ENCODE results near the gene EPB41. TPM values are rescaled to one million over a fixed set of nuclear protein-coding genes. Genes with fewer than 3 reads are reported as not detected.

EPB41 gene
- total and polyA plus RNA-seq, 2 of the 4 experiments (the other 2 are of a cell fraction), result 4.6 to 10.0 TPM

GRCh38 chr1:29152046-29152805 lies 237.9 kb downstream of the EPB41 start:
- peaks cover 7% of the 10 kb centered on the region for H3K9me1 ChIP-seq (ENCODE audit: insufficient read depth, low read length)
- no peak overlapping the region for H2AK9ac ChIP-seq (replicated peaks; ENCODE audit: low read depth, low read length, poor library complexity)
- H3K9ac ChIP-seq (ENCODE audit: low read depth, low read length), result no peak overlapping the region
- no peak overlapping the region for H3K4ac ChIP-seq (ENCODE audit: low read depth, low read length)
- no peak overlapping the region for H2BK15ac ChIP-seq (ENCODE audit: low read depth, low read length)
- peaks cover 75% of the 10 kb centered on the region for H3K36me3 ChIP-seq (ENCODE audit: control insufficient read depth, insufficient read depth, low read length)
- no peak overlapping the region for H2BK120ac ChIP-seq (ENCODE audit: low read depth, low read length)
- H3K9me3 ChIP-seq (ENCODE audit: control insufficient read depth, insufficient read depth, low read length), result no peaks in the 10 kb centered on the region
- no TSS peak for BruUV-seq (replicated peaks)
- WGBS, 2 experiments (ENCODE audit: extremely low coverage in 2 of 2, insufficient read length in 1 of 2), result 100% methylated on average over 5 of the region's 8 CpGs; no CpG with 5 or more reads in 1 of the 2 experiments
- no peak overlapping the region for H2AFZ ChIP-seq (replicated peaks; ENCODE audit: low read length, poor library complexity)
- dilution Hi-C loops (cut with HindIII; ENCODE audit: low sequenced_read_pairs, unreplicated experiment), result no loop called here
- H4K91ac ChIP-seq (ENCODE audit: insufficient read depth, low read depth, low read length), result no peak overlapping the region
- H3K56ac ChIP-seq (ENCODE audit: extremely low read depth, insufficient read depth, low read length), result no peak overlapping the region
- no peak overlapping the region for H2AK5ac ChIP-seq (ENCODE audit: low read depth, low read length)
- ChIA-PET CTCF (interaction anchor here (0.7 kb wide), 1 partner anchor 1146 kb away, joined by 4 read pairs; no protein-coding TSS in a partner anchor), POLR2A (ENCODE audit: unreplicated experiment) (no interaction called here)
- TF ChIP-seq USF2 (IDR thresholded peaks at IDR 0.05; ENCODE audit: low read depth, low read length) (no peak), RCOR1 (IDR thresholded peaks at IDR 0.05; ENCODE audit: insufficient replicate concordance, low read length) (no peak), SMC3 (IDR thresholded peaks at IDR 0.05; ENCODE audit: low read depth, low read length) (no peak), CEBPB (IDR thresholded peaks at IDR 0.05; ENCODE audit: low read depth, low read length) (no peak)
- H3K14ac ChIP-seq (replicated peaks; ENCODE audit: low read depth, low read length), result no peak overlapping the region
- ATAC-seq (ENCODE audit: low read depth) (no peak), DNase-seq (no peak)
- no peak overlapping the region for H2BK20ac ChIP-seq (ENCODE audit: low read depth, low read length)
- H3K27me3 ChIP-seq (ENCODE audit: control insufficient read depth, insufficient read depth, low read length), result no peaks in the 10 kb centered on the region
- H3K4me2 ChIP-seq (ENCODE audit: low read depth, low read length), result no peak overlapping the region
- no peak overlapping the region for H2BK5ac ChIP-seq (ENCODE audit: low read depth, low read length, poor library complexity, severe bottlenecking)
- no peak overlapping the region for H4K8ac ChIP-seq (ENCODE audit: low read depth in 2 of 2, low read length in 2 of 2)
- H4K5ac ChIP-seq (ENCODE audit: low read depth, low read length), result no peak overlapping the region
- H3K27ac ChIP-seq (ENCODE audit: insufficient read depth, low read length), result no peak overlapping the region
- peaks cover 11% of the 10 kb centered on the region for H4K20me1 ChIP-seq (ENCODE audit: insufficient read depth, low read length)
- H3K79me1 ChIP-seq (ENCODE audit: low read depth in 1 of 2, low read length in 2 of 2), result peaks cover 27 to 56% of the 10 kb centered on the region in 2 experiments
- H3K18ac ChIP-seq (ENCODE audit: low read depth, low read length), result no peak overlapping the region
- in situ Hi-C loops (cut with MboI; ENCODE audit: low sequenced_read_pairs), result no loop called here
- intact Hi-C loops (cut with micrococcal nuclease), result no loop called here
- no peak overlapping the region for H3K23ac ChIP-seq (ENCODE audit: low read depth, low read length)
- no peak overlapping the region for H3K4me3 ChIP-seq (ENCODE audit: insufficient read depth, low read depth, low read length)
- 0 out of 2 replicates have a peak, but pooled peaks cover 1% of the 10 kb centered on the region for H3K4me1 ChIP-seq (ENCODE audit: control insufficient read depth, insufficient read depth, low read length)

Measured in IMR-90 (cell line).